ENCODE data around the gene PATE3. TPM values are rescaled to one million over a fixed set of nuclear protein-coding genes. Genes with fewer than 3 reads are reported as not detected.

Gene PATE3
- total RNA-seq, 1 donor from 2014 or later = not detected

DNA sequence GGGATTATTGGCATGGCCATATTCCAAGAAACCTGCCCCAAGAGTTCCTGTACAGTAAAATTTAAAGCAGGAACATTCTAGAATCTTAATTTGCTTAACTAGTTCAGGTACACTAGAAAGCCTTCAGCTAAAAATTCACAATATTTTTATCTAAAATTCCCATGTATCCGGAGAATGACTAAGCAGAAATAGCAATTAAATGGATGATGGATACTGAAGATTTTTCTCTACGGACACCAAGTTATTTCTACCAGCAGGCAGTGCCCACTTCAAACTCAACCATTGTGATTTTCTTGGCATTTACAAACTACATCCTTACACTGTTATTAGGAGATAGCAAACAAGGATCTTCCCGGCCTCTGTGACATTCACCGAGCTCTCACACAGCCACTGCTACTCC is 2.9 kb downstream of the PATE3 start:
- Mint-ChIP-seq H3K4me3 (no peak overlapping the region), H3K36me3 (no peaks in the 10 kb centered on the region), H3K9me3 (peaks cover 31% of the 10 kb centered on the region), H3K27ac (no peak overlapping the region), H3K4me1 (no peaks in the 10 kb centered on the region), H3K27me3 (ENCODE audit: low read depth) (peaks cover 13% of the 10 kb centered on the region)
- TF ChIP-seq, protein P1, sequence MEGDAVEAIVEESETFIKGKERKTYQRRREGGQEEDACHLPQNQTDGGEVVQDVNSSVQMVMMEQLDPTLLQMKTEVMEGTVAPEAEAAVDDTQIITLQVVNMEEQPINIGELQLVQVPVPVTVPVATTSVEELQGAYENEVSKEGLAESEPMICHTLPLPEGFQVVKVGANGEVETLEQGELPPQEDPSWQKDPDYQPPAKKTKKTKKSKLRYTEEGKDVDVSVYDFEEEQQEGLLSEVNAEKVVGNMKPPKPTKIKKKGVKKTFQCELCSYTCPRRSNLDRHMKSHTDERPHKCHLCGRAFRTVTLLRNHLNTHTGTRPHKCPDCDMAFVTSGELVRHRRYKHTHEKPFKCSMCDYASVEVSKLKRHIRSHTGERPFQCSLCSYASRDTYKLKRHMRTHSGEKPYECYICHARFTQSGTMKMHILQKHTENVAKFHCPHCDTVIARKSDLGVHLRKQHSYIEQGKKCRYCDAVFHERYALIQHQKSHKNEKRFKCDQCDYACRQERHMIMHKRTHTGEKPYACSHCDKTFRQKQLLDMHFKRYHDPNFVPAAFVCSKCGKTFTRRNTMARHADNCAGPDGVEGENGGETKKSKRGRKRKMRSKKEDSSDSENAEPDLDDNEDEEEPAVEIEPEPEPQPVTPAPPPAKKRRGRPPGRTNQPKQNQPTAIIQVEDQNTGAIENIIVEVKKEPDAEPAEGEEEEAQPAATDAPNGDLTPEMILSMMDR (IDR thresholded peaks at IDR 0.05; ENCODE audit: unreplicated experiment) = no peak
- no peak for DNase-seq (ENCODE audit: low spot score in 2 of 2, unreplicated experiment in 2 of 2)

DNA sequence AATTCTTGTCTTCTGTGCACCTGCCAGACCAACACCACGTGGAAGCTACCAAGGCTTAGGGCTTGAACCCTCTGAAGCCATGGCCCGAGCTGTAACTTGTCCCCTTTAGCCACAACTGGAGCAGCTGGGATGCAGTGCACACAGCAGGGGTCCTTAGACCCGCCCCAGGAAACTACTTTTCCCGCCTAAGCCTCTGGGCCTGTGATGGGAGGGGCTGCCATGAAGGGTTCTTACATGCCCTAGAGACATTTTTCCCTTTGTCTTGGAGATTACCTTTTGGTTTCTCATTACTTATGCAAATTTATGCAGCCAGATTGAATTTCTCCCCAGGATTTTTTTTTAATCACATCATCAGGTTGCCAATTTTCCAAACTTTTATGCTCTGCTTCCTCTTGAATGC is 9.7 kb downstream of the PATE3 start:
- no peak for DNase-seq (ENCODE audit: low spot score in 2 of 2, unreplicated experiment in 2 of 2)
- H3K4me1 Mint-ChIP-seq = no peaks in the 10 kb centered on the region
- H3K36me3 Mint-ChIP-seq = no peaks in the 10 kb centered on the region
- TF ChIP-seq, protein P1 (IDR thresholded peaks at IDR 0.05; ENCODE audit: unreplicated experiment) = no peak
- H3K4me3 Mint-ChIP-seq = no peak overlapping the region
- no peaks in the 10 kb centered on the region for H3K27me3 Mint-ChIP-seq (ENCODE audit: low read depth)
- H3K27ac Mint-ChIP-seq = no peak overlapping the region
- peaks cover 85% of the 10 kb centered on the region for H3K9me3 Mint-ChIP-seq

DNA sequence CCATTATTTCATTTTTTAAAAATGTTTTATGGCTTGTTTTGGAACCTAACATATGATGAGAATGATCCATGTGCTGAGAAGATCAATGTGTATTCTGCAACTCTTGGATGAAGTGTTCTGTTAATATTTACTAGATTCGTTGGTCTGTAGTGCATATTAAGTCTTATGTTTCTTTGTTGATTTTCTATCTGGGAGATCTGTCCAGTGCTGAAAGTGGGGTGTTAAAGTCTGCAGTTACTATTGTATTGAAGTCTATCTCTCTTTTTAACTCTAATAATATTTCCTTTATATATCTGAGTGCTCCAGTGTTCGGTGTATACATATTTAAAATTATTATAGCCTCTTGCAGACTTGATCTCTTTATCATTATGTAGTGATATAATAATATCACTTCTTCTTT is 11.9 kb downstream of the PATE3 start:
- TF ChIP-seq, protein P1 (IDR thresholded peaks at IDR 0.05; ENCODE audit: unreplicated experiment) = no peak
- H3K27ac Mint-ChIP-seq = no peak overlapping the region
- no peaks in the 10 kb centered on the region for H3K4me1 Mint-ChIP-seq
- no peaks in the 10 kb centered on the region for H3K36me3 Mint-ChIP-seq
- DNase-seq (ENCODE audit: low spot score in 2 of 2, unreplicated experiment in 2 of 2) = no peak
- H3K9me3 Mint-ChIP-seq = peaks cover 79% of the 10 kb centered on the region
- no peak overlapping the region for H3K4me3 Mint-ChIP-seq
- no peaks in the 10 kb centered on the region for H3K27me3 Mint-ChIP-seq (ENCODE audit: low read depth)

DNA sequence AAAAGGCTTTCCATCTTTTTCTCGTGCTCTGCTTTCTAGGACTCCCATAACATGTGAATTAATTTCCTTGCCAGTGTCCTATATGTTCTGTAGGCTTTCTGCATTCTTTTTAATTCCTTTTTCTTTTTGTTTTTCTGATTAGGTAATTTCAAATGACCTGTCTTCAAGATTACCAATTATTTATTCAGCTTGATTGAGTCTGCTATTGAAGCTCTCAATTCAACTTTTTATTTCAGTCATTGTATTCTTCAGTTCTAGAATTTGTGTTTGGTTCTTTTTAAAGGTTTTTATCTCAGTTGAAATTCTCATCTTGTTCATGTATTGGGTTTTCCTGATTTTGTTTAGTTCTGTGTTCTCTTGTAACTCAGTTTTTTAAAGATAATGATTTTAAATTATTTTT is 14.5 kb downstream of the PATE3 start:
- H3K4me1 Mint-ChIP-seq = no peaks in the 10 kb centered on the region
- H3K27ac Mint-ChIP-seq = no peak overlapping the region
- TF ChIP-seq, protein P1 (IDR thresholded peaks at IDR 0.05; ENCODE audit: unreplicated experiment) = no peak
- no peak for DNase-seq (ENCODE audit: low spot score in 2 of 2, unreplicated experiment in 2 of 2)
- peaks cover 55% of the 10 kb centered on the region for H3K9me3 Mint-ChIP-seq
- no peaks in the 10 kb centered on the region for H3K36me3 Mint-ChIP-seq
- no peaks in the 10 kb centered on the region for H3K27me3 Mint-ChIP-seq (ENCODE audit: low read depth)
- no peak overlapping the region for H3K4me3 Mint-ChIP-seq

DNA sequence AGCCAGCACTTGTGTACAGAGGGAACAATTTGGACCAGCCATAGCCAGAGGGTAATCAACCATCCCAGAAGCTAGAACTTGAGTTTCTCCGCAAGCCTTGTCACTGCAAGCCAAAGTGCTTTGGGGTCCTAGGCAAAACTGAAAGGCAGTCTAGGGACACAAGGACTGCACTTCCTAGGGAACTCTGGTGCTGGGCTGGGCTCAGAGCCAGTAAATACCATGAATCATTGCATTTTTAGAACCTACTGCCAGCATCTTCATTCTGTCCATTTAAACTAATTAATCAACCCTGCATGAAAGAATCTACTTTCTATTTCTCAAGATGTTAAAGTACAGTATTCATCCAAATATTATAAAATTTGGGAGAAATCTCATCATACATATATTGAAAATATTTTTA is 20.0 kb downstream of the PATE3 start:
- TF ChIP-seq, protein P1 (IDR thresholded peaks at IDR 0.05; ENCODE audit: unreplicated experiment) = no peak
- Mint-ChIP-seq H3K4me3 (no peak overlapping the region), H3K27ac (no peak overlapping the region), H3K36me3 (no peaks in the 10 kb centered on the region), H3K27me3 (ENCODE audit: low read depth) (peaks cover 8% of the 10 kb centered on the region), H3K4me1 (no peaks in the 10 kb centered on the region), H3K9me3 (peaks cover 24% of the 10 kb centered on the region)
- DNase-seq (ENCODE audit: low spot score in 2 of 2, unreplicated experiment in 2 of 2) = no peak

DNA sequence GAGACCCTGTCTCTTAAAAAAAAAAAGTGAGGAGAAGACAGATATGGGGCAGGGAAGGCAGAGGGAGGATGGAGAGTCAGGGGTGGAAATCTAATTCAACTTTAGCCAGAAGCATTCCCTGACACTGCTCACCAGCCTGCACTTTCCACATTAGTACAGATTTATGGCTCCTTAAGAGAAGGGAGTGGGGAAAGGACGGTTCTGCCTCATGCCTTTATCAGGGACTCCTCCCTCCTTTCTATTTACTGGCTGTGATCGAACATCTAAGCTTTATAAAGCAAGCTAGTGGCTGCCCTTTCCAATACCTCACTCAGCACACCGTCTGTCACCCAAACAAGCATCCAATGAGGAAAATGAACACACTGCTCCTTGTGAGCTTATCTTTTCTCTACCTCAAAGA is 45.1 kb downstream of the PATE3 start, which contains the start of gene PATE4:
Gene PATE4, plus strand, starts transcription at position 301 of the 400 bp plus-strand sequence. Its CDS starts 44 bp downstream, at position 345.
- H3K9me3 Mint-ChIP-seq = peaks cover 5% of the 10 kb centered on the region
- H3K4me1 Mint-ChIP-seq = no peaks in the 10 kb centered on the region
- no peaks in the 10 kb centered on the region for H3K36me3 Mint-ChIP-seq
- TF ChIP-seq, protein P1 (IDR thresholded peaks at IDR 0.05; ENCODE audit: unreplicated experiment) = no peak
- no peak within 1 kb of the TSS for H3K4me3 Mint-ChIP-seq
- no peak for DNase-seq (ENCODE audit: low spot score in 2 of 2, unreplicated experiment in 2 of 2)
- H3K27ac Mint-ChIP-seq = no peak within 1 kb of the TSS
- peaks cover 49% of the 10 kb centered on the region for H3K27me3 Mint-ChIP-seq (ENCODE audit: low read depth)

All from mesothelial cell of epicardium (in vitro differentiated cells).